ENCODE measurements around the gene OSBPL6.
"Not testable (repeated sequence)": the region's sequence is repeated elsewhere in the genome, so short reads cannot be mapped to it uniquely, and the experiment has no call there.

The OSBPL6 gene

DNA sequence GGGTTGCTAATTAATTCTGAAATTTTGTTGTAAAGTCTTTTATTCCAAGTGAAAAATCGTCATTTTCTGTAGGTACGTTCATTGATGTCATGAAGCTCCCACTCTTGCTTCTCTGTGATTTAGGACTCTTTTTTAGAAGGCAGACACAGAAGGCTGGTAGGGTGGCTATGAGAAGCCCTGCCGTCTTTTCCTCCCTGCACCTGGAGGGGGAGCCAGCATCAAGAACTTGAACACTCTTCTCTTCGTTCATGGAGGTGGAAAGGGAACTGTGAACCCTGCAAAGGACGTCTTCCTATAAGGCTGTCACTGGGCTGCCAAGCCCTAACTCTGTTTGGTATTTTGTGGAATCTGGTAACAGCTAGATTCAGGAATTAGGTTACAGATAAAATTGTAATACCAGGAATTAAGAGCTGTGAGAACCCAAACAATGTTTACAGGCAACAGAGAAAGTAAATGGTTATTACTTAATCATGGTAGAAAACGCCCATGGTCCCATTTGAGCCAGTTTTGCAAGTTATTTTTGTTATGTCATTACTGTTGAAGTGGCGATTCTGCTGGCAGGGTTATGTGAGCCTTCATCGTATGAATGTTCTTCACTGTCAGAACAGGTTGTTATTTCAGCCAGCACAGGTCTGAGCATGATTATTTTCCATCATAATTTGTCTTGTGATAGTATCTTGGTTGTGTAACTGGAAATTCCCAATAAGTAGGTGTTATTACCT lies 112.2 kb downstream of the OSBPL6 start:
- no peak for DNase-seq (ENCODE audit: low read depth)

DNA sequence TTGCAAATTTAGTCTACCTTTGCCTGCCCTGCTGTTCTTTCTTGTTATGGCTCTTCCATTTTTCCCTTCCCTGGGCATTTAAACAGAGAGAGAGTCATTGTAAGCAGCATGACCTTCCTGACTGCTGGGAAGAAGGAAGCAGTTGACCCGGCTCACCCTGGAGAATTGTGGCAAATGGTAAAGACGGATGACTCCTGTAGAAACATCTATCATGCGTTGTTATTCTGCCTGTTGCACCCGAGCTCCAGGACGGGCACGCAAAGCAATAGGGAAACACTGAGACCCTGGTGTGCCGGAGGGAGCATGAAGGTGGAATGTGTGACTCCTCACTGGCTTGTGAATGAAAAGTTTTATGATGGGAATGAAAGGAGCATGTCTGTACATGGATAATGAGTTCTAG lies 113.3 kb downstream of the OSBPL6 start:
- DNase-seq (ENCODE audit: low read depth): no peak

DNA sequence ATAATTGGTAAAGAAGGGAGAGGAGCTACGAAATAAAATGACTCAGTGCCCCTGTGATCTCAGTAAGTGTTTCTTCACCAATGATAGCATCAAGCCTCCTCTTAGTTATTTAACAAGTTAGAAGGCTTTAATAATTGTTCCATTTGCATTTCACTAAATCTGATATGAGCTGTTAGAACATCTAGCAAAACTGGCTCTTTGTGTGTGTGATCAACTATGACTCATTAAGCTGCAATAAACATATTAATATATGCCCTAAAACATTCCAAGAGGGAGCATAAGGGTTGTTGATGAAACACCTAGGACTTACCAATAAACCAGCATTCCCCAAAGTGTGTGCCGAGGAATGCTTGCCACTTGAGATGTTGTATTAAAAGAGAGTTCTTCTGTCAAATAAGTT lies 115.2 kb downstream of the OSBPL6 start:
- no peak for DNase-seq (ENCODE audit: low read depth)

DNA sequence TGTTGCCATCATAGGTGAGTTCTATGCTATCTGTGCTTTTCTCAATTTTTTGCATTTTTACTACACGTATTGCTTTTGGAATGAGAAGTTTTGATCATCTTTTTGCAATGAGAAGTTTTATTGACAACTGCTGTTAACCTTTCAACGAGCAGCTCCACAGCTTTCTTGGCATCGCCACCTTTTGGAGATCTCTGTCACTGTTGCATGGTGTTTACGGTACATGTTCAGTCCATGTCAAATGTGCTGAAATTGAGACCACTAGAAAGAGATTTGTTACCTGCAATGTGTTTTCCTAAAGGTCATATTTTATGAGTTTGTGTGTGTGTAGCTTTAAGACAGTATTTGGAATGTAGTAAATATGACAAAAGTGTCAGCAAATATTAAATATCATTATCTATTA lies 120.8 kb downstream of the OSBPL6 start:
- no peak for DNase-seq (ENCODE audit: low read depth)

DNA sequence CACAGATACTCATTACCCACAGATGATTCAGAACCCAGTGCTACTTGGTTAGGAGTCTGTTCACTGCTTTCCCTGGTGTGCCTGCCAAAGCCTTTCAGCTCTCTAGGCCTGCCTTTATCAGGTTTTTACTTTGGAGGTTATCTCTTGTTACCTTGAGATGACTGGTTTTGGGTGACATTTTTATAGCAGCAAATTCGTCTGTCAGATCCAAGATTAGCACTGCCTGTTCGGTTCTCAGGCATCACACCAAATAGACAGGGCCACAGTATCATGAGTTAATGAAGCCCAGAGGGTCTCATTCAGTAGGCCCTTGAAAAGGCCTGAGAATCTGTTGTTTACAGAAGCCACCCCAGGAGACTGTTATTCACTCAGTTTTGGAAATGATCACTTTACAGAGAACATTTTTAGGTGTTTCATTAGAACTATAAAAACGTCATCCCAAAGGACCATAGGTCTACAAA lies 121.2 kb downstream of the OSBPL6 start:
- DNase-seq (ENCODE audit: low read depth): no peak

DNA sequence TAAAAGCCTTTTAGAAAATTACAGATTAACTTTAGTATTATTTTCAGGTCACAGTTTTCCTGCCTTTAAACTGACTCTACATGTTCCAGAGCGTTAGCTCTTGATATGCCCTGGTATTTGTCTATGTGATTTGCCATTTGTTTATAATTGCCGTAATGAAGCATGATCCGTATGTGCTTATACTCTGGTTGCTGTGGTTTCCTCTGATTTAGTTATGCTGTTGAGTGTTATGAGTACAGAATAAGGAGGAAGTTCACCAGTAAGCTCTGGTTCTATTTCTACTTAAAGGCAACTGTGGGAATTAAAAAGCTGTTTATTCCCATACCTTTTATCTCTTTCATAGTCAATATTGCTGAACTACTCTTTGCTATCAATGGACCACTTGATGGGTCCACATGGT lies 123.5 kb downstream of the OSBPL6 start:
- DNase-seq (ENCODE audit: low read depth): no peak

DNA sequence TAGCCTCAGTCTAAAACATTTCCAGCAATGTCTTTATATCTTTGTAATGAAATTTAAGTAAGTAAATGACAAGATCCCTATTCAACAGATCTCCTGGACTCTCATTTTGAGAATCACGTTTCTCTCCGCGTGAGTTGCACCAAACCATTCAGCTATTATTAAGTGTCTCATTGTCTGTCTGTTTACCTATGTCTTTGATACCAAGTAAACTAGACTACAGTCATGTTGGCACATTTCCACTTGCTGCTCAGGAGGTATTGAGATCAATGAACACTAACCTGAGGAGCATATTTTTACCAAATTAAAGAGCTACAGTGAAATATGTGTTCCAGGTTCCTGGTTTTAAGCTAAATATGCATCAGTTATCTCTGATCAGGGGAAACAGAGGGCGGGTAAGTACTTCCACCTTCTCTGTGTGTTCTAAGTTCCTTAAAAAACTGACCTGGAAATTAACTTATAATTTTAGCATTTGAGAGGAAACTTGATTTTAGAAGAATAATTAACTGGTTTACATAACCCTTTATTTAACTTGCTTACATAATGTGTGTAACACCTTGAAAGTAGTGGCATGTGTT lies 125.8 kb downstream of the OSBPL6 start:
- no peak for DNase-seq (ENCODE audit: low read depth)

DNA sequence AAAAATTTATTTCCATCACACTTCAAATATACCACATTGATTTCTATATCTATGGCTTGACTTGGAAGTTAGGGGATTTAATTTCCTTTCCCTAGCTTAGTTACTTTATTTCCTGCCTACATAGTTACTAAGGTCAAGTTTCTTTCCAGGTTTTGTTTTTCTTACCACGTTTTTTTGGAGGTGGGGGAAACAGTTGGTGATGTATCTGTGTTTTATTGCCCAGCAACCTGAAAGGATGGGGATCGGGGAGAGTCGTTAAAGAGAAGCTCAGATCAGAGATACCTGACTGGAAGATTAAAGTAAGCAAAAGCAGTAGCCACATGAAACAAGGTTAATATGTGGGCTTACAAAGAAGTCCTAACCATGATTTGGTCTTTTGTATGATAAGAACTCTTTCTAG lies 127.8 kb downstream of the OSBPL6 start:
- no peak for DNase-seq (ENCODE audit: low read depth)

DNA sequence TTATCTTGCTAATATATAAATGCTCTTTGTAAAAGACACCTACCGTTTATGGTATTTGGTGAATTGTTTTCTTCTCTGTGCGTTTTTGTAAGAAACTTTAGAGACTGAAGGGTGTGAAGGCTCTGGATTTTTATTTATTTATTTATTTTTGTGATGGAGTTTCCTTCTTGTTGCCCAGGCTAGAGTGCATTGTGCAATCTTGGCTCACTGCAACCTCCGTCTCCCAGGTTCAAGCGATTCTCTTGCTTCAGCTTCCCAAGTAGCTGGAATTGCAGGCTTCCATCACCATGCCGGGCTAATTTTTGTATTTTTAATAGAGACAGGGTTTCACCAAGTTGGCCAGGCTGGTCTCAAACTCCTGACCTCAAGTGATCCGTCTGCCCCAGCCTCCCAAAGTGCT lies 129.0 kb downstream of the OSBPL6 start:
- DNase-seq (ENCODE audit: low read depth): not testable (repeated sequence)

DNA sequence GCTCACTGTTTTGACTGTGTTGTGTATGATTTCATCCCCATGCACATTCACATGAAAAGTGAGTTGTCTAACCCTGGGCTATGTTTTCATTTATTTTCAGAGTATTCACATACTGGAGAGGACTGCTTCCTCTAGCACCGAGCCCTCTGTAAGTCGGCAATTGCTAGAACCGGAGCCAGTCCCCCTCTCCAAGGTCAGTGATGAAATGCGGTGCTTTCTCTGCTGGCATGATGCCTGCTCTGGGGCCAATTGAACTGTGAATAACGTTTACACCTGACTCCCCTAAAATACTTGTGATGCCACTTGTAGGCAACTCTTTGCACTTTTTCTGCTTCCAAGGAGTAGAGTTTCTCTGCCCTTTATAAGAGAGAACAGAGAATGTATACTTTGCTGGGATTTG lies 129.8 kb downstream of the OSBPL6 start:
- DNase-seq (ENCODE audit: low read depth): no peak

DNA sequence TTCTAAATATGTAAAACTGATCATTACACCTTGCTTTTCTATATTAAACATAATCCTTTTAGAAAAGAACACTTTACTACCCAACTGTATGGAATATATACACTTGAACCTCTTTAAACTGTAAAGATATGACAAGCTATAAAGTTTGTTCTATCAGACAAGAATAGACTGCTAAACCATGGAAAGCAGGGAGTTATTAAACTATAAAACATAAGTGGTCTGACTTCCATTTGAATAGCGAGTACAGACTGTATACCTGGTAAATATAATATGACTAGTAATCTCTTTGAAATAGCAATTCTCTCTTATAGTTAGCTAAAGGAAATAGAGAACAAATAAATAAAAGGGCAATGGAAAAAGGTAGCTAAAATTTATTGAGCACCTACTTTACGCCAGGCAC lies 131.0 kb downstream of the OSBPL6 start:
- DNase-seq (ENCODE audit: low read depth): no peak

DNA sequence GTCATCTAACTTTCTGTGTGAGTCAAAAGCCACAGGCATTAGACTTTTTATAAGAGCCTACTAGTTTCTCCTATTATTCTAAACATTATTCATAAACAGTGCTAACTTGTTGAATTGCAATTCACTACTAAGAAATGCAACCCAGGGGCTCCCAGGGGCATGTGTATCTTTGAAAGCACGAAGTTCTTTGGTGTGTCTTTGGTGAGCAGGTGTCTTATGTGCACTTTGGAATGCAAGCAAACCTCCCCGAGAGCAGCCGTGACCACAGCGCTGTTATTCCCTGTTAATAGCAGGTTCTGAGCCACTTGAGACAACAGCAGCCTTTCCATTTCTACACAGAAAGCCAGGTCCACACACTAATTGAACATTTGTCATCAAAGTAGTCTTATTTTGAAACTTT lies 133.2 kb downstream of the OSBPL6 start:
- DNase-seq (ENCODE audit: low read depth): no peak

DNA sequence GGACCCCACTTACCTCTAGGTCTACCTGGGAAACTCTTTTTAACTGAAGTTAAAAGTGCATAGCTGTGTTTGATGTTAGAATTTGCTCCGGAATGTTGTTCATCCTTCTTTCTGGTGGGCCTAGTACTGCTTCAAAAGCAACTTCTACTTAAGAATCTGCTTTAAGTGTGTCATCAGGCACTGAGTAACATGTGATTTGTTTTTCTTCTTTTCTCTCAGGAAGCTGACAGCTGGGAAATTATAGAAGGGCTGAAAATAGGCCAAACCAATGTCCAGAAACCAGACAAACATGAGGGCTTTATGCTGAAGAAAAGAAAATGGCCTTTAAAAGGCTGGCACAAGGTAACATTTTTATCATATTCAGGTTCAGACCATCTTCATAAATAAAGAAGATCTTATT lies 133.7 kb downstream of the OSBPL6 start:
- DNase-seq (ENCODE audit: low read depth): no peak

DNA sequence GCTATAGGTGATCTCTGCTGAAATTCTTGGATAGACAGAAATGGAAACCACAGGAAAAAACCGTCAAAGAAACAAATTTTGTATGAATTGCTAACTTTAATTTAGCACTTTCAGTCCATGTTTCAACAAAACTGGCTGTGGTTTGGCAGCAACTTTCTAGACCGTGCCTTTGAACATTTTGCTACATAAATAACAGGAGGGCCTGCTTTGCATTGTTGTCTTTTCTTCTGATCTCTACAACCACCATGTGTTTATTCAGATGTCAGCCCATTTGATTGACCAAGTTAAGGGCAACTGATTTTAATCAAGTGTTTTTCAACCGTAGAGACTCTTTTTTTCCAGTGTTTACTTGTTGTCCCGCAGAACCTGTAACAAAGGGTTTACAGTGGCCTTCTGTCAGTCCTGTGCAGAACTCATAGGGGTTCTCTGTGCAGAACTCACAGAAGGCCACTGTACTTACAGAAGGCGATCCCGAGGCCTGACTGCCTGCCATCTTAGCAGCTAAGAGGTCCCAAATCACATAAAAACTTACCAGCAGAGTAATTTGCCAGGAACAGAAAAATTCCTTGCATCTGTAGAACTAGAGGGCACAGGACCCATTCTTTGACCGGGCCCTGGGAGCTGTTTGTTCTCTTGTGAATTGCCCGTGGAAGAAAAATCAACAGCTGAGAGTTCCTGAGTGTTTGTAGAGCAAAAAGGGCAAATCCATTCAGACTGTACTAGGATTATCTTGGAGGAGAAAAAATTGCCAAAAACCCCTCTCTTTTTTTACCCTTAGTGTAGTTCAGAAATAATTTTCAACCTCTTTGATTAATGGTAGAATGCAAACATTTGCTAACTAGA lies 136.1 kb downstream of the OSBPL6 start:
- no peak for DNase-seq (ENCODE audit: low read depth)

DNA sequence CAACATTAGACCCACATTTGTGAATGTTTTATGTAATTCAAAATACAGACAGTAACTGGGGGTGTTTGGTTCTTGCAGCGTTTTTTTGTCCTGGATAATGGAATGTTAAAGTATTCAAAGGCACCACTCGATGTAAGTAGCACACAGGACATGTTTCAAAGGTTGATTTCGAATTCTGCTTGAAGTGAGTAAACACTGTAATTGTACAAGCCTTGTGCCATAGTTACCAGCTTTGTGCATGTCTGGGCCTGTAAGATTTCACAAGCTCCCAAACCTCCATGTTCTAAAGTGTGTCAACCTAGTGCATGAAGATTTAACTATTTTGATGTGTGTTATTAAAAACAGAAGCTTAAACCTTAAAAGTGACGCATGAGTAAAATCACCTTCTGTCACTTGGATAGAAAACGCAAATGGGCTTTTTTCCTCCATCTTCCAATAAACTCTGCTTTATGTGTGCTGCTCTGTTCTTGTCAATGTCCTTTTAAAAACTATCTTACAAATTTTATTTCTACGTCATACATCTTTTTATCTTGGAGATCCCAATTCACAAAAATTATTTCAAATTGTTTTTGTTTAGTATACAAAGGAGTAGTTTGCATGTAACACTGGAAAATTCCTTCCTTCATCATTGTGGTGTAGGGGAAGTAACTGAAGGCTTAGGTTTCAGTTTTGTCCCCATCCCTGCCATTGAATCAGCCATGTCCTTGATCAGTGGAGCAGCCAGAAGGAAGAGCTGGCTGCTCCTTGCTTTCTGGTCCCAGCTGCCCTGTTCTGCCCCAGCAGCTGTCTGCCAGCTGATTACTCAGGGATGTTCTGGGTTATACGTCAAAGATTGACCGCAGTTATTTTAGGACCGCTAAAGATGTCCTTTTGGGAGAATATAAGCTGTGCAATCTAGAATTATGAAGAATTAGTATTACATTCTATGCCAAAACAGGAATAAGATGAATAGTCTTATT lies 137.4 kb downstream of the OSBPL6 start:
- no peak for DNase-seq (ENCODE audit: low read depth)

DNA sequence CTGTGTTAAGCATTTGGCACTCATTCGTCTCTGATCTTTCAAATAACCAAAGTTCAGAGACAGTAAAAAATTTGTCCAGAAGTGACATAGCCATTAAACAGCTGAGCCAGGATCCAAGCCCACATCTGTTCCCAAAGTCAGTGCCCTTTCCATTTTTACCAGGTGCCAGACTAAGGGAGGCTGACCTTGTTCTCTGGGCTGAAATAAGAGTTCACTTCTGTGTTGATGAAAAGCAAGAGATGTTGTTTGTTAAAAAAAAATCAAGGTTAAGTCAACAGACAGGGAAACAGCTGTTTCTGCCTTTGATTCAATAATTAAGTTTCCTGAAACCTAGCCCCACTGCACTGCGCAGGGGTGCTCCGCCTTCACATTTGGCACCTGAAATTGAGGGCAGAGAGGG lies 139.5 kb downstream of the OSBPL6 start:
- no peak for DNase-seq (ENCODE audit: low read depth)

DNA sequence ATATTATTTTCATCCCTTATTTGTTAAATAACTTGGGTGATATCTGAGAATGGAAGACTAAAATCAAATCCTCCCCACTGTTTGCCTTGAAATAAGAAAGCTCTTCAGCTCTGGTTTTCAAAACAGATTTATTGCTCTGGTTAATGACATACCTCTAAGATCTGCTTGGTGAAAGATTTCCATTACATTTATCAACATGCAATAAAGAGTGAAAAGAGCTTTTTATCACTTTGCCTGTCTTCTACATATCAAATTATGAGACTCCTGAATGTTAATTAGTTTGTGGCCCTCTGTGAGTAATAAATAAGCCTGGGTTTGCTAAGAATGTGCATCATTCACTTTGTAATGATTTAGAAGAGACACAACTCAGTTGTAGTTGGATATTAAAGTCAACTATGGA lies 140.9 kb downstream of the OSBPL6 start:
- DNase-seq (ENCODE audit: low read depth): no peak

DNA sequence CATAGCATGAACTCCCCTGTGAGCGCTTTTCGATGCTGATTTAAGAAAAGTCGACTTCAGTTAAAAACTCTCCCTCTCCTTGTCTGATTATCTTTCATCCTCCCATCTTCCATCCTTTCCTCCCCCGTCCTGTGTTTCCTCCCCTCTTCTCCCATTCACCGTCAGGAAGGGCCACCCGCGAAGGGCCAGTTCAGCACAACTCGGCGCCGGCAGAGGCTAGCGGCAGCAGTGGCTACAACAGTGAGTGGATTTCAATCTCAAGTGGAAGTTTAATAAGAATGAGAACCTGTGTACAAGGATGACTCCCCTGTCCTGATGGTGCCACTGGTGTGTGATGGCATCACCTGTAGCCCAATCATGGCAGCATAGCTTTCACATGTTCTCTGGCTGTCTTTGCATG lies 149.8 kb downstream of the OSBPL6 start:
- DNase-seq (ENCODE audit: low read depth): no peak

DNA sequence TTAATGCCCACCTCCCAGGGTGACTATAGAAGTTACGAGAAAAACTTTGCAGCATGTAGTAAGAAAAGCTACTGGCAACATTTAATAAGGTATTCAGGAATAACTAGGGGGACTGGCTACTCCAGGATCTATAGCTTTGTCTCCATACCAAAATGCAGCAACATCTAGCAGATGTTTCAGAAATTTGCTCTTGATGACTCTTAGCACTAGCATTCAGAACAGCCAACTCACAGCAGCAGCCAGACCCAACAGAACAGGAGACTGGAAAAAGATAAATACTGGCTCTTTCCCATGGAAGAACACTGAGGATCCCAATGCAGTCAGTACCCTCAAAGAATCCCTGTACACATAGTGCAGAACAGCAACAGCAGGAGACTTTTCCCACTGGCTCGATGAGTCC lies 151.6 kb downstream of the OSBPL6 start:
- no peak for DNase-seq (ENCODE audit: low read depth)

DNA sequence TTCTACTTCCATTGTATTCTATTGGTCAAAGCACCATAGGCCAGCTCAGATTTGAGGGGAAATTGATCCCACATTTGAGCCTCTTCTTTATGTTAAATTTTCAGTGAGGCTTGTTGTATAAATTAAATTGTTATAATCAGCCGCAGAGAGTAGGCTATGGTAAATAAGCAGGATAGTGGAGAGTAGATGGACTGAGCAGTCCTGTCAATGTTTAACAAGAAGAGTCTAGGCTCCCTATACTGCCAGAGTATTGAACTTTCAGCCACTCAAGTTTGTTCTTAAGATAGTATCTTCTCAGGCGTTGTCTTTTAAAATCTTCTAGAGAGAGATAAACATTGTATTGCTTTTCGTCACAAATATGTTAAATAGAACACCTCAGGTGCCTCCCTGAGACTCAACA lies 155.7 kb downstream of the OSBPL6 start:
- no peak for DNase-seq (ENCODE audit: low read depth)

DNA sequence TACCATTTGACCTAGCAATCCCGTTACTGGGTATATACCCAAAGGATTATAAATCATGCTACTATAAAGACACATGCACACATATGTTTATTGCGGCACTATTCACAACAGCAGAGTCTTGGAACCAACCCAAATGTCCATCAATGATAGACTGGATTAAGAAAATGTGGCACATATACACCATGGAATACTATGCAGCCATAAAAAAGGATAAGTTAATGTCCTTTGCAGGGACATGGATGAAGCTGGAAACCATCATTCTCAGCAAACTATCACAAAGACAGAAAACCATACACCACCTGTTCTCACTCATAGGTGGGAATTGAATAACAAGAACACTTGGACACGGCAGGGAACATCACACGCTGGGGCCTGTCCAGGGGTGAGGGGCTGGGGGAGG lies 163.4 kb downstream of the OSBPL6 start:
- DNase-seq (ENCODE audit: low read depth): not testable (repeated sequence)
